GM18909 (cell line): Measurements from ENCODE around the gene SFXN5.

Source experiments
- ATAC-seq: cut with Tn5 transposase; IDR thresholded peaks from one replicate; pipeline ENCODE4 v1.9.1; 2021; ENCODE audit warnings: mild to moderate bottlenecking; ENCODE audit not compliant: unreplicated experiment, poor library complexity

Gene SFXN5

GRCh38 chr2:72933207-72933606, 138.3 kb downstream of the SFXN5 start:
- no peak for ATAC-seq

DNA sequence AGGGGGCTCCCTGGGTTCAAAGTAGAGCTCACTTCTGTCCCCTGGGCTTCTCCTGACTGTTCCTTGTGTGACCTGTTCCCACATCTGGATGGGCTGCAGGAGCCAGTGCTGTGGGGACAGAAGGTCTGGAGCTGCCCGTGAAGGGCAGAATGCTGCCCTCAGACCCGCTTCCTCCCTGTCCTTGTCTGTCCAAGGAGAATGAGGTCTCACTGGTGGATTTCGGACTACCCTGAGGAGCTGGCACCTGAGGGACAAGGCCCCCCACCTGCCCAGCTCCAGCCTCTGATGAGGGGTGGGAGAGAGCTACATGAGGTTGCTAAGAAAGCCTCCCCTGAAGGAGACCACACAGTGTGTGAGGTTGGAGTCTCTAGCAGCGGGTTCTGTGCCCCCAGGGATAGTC, 138.7 kb downstream of the SFXN5 start:
- no peak for ATAC-seq

DNA sequence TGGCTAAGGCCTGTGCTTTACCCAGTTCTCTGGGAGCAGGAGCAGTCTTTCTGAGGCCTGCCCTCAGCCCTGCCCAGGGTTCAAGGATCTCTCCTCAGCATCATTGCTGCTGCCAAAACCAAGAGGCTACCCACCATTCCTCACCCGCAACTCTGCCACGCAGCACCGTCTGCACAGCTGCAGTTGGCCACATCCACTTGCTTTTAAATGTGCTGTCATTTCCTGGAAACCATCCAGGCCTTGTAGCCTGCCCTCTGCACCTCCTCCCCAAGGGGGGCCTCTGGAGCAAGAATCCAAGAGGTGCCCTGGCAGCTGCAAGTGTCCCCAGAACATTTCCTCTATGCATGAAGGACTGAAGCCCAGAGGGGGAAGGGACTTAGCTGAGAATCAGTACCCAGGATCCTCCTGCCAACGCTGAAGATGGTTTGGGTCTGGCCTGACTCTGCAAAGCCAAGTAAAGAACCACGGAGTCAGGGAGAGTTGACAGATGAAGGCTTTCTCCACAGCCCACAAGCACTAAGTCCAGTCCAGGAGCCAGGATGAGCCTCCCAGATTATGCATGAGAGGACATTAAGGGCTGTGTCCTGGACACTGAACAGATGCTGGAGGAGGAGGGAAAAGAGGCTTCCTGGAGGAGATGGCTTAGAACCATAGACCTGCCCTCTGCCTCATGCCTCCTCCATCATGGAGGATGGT, 139.3 kb downstream of the SFXN5 start:
- ATAC-seq: no peak

- no peak for ATAC-seq
These were observed 140.1 kb downstream of the SFXN5 start for GRCh38 chr2:72931280-72931910.

DNA sequence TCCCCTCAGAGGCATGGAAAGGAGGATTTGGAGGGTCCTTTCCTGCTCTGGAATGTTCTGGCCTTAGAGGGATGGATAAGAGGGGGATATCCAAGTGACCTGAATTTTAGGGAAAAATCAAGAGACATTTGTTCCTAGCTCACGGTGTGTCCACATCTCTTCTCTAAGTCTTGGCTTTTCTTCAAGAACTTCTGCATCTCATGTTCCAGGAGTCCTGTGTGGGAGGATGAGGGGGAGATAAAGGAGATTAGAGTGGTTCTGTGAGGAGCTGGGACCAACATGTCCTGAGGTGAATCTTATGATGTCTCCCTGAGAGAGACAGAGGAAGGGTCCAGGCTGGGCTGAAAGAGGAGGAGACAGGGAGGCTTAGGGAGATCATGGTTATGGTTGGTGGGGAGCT, 142.5 kb downstream of the SFXN5 start:
- no peak for ATAC-seq

GRCh38 chr2:72927619-72928550, 143.6 kb downstream of the SFXN5 start:
- no peak for ATAC-seq

GRCh38 chr2:72926811-72927465, 144.6 kb downstream of the SFXN5 start:
- ATAC-seq: no peak

GRCh38 chr2:72926368-72926767, 145.1 kb downstream of the SFXN5 start:
- ATAC-seq: no peak

GRCh38 chr2:72925328-72925943, 146.1 kb downstream of the SFXN5 start:
- ATAC-seq: no peak

GRCh38 chr2:72924353-72925240, 146.9 kb downstream of the SFXN5 start:
- ATAC-seq: peak; percentile 62

GRCh38 chr2:72923833-72924352, 147.6 kb downstream of the SFXN5 start:
- no peak for ATAC-seq

DNA sequence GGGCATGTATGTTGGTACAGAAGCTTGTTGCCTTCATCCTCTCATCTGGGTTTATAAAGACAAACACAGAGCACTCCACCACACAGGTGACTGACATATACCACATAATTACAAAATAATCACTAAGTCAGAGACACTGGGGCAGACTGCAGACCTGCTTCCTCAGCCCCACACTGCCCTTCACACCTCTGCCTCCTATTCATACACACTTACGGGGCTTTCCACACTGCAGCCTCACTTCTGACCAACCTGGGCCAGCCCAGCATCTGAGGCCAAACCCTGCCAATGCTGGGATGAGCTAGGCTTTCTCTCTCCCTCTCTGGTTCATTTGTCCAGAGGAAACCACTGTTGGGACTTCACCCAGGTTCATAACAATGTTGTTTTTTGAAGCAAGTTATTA, 149.7 kb downstream of the SFXN5 start:
- no peak for ATAC-seq

- no peak for ATAC-seq
These were observed 150.2 kb downstream of the SFXN5 start for GRCh38 chr2:72921088-72921851.

- no peak for ATAC-seq
These were observed 151.0 kb downstream of the SFXN5 start for GRCh38 chr2:72920318-72921087.

DNA sequence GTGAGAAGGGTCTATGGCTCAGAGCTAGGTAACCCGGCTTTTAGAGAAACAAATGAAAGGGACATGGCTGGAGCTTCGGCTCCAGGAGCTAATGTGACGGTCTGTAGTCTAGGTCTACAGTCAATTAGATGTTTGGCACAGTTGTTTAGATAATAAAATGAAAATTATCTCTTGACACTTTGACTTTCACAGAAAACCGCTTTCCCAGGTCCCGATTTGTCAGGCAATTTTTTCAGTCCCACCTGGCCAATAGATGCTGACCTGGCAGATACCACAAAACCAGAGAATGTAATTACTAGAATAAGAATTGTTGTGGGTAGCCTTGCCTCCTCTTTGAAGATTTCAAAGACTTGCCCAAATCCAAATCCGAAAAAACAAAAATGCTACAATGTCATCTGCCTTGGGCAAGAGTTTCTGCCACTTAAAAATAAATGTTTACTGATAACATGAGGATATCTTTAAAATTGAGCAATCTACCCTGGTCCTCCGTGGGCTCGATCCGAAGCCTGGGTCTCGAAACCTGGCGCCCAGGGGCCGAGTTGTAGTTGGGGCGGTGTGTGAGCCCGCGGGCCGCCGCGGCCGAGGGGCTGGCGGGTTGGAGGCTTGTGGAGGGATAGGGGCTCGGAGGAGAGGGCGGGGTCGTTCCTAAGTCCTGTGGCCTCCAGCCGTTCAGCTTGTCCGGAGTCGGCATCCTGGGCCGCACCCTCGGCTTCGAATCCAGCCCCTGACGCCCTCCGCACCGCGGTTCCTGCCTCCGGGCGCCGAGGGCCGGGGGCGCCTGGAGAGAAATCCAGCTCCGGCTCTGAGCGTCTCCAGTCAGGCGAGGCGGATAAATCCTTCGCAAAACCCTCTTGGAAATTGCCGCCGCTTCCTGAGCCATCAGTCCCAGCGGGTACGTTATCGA, 151.8 kb downstream of the SFXN5 start:
- no peak for ATAC-seq

- ATAC-seq: peak; percentile 1
These were observed 153.5 kb downstream of the SFXN5 start for GRCh38 chr2:72917877-72918553.
